H1 (cell line): ENCODE measurements around the gene CPNE5.

ENCODE experiments used
- HDAC6 ChIP-seq: IDR thresholded peaks from one replicate; pipeline ENCODE4 v1.7.1; 2012; ENCODE audit warnings: low read depth, mild to moderate bottlenecking, inconsistent platforms, low read length, moderate library complexity
- TF ChIP-seq, protein P1 (sequence below), 3 experiments: IDR thresholded peaks; 1 replicate in 2 of 3; 2 replicates in 1 of 3; pipeline versions ENCODE4 v1.5.1 to v1.6.1; 2011; ENCODE audit warnings: low read length in 3 of 3, mild to moderate bottlenecking in 3 of 3, inconsistent platforms in 2 of 3, low read depth in 1 of 3, moderate library complexity in 1 of 3; ENCODE audit not compliant: insufficient read depth in 1 of 3; ENCODE audit errors: control extremely low read depth in 1 of 3

DNA sequence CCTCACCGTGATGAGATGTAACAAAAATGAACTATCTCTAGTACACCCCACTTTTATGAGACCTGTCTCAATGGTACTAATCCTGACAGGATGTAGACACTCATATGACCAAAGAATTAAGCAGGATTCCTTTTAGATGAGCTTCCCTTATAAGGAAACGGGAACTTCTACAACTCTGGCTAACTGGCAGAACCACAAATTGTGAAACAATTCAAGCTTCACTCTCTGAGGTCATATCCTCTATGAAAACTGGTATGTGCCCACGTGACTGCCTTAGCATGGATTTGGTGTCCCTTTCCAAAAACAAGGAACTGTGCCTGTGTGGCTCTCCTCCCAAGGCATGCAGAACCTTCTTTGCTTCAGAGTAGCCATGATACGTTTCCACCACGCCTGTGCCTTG, 14.1 kb upstream of the CPNE5 start:
- TF ChIP-seq, protein P1, sequence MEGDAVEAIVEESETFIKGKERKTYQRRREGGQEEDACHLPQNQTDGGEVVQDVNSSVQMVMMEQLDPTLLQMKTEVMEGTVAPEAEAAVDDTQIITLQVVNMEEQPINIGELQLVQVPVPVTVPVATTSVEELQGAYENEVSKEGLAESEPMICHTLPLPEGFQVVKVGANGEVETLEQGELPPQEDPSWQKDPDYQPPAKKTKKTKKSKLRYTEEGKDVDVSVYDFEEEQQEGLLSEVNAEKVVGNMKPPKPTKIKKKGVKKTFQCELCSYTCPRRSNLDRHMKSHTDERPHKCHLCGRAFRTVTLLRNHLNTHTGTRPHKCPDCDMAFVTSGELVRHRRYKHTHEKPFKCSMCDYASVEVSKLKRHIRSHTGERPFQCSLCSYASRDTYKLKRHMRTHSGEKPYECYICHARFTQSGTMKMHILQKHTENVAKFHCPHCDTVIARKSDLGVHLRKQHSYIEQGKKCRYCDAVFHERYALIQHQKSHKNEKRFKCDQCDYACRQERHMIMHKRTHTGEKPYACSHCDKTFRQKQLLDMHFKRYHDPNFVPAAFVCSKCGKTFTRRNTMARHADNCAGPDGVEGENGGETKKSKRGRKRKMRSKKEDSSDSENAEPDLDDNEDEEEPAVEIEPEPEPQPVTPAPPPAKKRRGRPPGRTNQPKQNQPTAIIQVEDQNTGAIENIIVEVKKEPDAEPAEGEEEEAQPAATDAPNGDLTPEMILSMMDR (IDR thresholded peaks at IDR 0.05; ENCODE audit: control extremely low read depth in 1 of 3, insufficient read depth in 1 of 3, low read depth in 1 of 3, low read length in 3 of 3), result no peak
- TF ChIP-seq HDAC6, result no peak
